Measurements from ENCODE around the gene GRID1.

GRID1 gene

DNA sequence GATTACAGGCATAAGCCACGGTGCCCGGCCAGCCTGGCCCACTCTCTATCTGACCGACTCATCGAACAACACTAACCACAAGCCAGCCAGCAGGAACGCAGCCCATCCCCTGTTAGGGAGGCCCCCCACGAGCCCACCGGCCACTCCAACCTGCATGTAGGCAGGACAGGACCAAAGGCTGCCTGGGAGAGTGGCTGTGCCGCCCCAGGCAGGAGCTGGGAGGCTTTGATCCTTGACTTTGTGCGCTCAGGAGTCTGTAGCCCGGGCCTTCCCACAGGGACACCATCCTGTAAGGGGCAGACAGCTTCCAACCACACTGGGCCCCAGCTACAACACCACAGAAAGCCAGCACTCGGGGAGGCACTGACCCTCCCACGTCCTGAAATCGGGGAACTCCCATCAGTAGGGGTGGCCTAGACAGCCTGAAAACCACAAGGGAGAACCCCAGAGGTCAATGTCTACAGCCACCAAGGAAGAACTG is 29.4 kb downstream of the GRID1 start:
- DNase-seq (ENCODE audit: low spot score), result no peak

- DNase-seq (ENCODE audit: low spot score), result no peak
Observed at GRCh38 chr10:86336341-86336740, 30.3 kb downstream of the GRID1 start.

GRCh38 chr10:86335831-86336230 is 30.8 kb downstream of the GRID1 start:
- no peak for DNase-seq (ENCODE audit: low spot score)

DNA sequence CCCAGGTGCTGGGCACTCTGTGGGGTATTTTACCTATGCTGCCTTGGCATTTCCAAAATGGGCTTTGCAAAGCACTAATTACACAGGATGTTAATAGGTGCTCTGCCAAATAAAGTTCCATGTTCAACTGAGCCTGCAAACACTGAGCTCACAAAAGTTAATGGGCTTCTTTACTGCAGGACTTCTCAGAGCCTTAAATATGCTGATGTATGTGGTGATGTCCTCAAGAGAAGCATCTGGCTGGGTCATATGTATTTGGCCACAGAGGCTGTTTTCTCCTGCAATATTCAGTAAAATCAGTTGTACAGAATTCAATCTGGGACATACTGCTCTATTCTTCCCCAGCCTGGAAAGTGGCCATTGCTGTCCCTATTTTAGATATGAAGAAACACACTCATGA is 31.3 kb downstream of the GRID1 start:
- DNase-seq (ENCODE audit: low spot score), result no peak

DNA sequence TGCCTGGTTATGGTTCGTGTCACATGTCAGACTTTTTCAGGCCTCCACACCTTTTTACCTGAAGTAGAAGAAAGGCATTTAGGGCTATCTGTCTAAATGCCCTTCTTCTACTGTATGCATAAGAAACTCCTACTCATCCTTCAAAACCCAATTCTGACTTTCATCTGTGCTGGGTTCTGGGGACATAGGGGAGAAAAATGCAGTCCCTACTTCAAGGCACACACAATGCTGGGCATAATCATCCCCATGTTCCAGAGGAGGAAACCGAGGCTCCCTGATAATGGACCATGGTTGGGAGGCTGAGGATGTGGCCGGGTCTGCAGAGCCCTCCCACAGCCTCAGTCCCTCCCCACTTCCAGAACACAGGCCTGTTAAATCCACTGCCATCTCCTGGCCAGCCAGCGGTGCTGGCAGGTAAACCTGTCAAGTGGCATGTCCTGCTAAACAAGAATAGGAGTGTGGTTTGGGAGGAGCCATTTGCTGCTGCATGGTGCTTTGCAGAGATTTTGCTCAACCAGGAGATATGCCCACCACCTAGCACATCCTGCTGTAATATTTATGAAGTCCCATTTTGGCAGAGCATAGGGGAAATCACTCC is 32.0 kb downstream of the GRID1 start:
- no peak for DNase-seq (ENCODE audit: low spot score)

- DNase-seq (ENCODE audit: low spot score), result no peak
Observed at GRCh38 chr10:86333826-86334487, 32.6 kb downstream of the GRID1 start.

- no peak for DNase-seq (ENCODE audit: low spot score)
Observed at GRCh38 chr10:86331861-86332260, 34.7 kb downstream of the GRID1 start.

DNA sequence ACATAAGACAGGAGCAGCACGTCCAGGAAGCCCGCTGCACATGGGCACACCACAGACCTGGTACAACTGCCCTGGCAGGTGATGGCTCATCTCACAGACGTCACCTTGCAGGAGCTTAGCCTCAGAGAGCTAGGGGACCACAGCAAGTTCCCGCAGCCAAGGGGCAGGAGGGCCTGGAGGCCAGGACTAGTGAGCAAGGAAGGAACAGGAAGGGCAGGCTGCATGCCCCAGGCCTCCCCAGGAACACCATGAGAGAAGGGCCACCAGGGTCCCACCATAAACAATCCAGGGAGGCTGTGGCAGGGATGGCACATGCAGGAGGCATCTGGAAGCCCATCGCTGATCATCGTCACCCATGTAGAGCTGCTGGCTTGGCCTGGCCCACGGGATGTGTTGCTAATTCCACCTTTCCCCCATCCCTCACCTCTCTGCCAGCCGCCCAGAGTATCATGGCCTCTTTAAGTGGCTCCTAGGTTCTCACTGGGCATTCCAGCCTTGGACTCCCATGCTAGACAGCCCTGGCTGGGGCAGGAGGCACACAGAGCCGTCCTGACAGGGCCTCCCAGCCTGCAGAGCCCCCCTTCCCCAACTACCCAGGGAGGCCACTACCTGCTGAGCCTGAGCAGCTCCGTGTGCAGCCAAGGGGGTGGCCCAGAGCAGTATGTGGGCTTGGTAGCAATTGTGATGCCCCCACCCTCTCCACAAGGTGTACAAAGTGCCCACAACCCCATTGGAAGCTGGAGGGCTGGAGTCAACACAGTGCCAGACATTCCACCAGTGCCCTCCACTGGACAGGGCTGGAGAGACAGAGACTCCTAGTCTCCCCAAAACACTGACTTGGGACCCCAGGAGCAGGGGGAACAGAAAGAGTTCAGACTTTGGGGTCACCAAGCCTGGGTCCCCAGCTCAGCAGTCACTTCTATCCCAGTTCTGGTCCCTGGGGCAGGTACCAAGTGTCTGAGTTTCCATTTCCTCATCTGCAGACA is 35.5 kb downstream of the GRID1 start:
- DNase-seq (ENCODE audit: low spot score), result no peak

DNA sequence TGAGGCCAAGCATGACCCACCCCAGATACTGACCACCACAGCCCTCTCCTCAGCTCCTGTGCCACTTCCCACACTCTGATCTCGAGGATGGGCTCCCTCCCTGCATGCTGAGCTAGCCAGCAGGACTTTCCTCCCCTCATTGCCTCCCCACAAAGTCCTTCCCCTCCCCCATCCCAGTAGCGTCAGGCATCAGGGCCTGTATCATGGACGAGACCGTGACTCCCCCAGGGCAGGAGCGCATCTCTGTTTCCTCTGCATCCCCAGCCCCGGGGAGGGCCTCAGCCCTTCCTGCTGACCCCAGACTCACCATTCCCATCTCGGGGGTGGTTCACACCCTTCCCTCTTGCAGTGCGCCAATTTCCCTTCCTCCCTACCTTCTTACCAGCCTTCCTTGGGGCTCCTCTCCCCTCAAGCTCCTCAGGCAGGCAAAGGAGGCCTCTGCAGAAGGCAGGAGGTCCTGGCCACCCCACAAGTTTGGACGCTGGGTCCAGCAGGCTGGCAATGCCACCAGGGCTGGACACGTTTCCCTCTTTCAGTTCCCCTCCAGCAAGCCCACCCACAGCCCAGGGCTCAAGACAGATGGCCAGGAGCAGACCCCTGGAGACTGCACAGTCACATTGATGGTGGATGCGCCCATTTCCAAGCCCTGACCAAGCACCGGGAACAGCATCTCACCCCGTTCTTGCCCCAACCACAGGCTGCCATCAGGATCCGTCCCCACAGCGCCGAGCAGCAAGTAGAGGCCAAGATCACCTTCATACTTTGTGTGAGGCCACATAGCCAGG is 36.5 kb downstream of the GRID1 start:
- DNase-seq (ENCODE audit: low spot score), result no peak

GRCh38 chr10:86329093-86329710 is 37.4 kb downstream of the GRID1 start:
- DNase-seq (ENCODE audit: low spot score), result no peak

GRCh38 chr10:86327954-86328725 is 38.5 kb downstream of the GRID1 start:
- DNase-seq (ENCODE audit: low spot score), result no peak

DNA sequence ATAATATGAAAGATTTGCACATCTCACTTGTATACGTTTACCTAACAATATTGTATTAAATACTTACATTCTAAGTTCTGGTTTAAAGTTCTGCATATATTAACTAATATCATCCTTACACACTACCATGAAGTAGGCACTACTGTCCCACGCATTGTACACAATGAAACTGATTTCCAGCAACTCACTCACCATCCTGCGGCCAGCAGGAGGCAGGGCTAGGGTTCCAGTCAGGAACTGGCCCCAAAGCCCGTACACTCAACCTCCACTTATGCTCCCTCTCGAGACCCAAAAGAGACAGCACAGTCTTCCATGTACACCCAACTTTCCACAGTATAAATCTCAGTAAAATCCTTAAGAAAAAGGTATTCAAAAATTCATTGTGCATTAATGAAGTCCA is 41.4 kb downstream of the GRID1 start:
- DNase-seq (ENCODE audit: low spot score), result no peak

DNA sequence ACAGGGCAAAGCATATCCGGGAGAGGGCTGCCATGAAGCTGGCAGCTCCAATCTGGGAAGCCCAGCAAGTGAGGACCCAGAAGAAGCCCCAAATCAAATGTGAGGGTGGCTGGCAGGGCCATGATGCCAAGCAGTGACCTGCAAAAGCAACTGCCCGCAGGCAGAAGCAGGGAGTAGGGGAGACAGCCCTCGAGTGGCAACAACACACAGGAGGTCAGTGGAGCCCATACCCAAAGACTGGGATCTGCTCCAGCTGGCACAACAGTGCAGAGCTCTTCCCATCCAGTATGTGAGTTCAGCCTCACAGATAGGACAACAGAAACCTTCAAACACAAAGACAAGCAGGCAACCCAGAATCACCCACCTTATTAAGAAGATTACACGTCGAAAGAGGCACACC is 45.0 kb downstream of the GRID1 start:
- no peak for DNase-seq (ENCODE audit: low spot score)

DNA sequence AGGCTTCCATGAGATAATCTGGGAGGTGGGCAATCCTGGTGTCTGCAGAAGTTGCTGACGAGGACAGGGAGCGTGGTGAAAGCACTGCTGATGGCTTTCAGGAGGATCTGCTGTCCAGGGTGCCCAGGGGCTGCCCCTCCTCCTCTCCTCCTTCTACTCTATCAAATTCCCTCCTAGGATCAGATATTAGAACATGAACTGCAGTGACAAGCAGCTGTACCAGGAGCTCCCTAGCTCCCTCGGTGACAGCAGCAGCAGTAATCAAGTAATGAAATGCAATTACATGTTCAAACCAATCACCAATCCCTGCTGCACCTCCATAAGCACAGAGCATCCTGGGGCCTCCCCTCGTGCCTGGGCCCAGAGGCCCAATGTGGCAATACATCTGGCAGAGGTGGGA is 46.9 kb downstream of the GRID1 start:
- no peak for DNase-seq (ENCODE audit: low spot score)

DNA sequence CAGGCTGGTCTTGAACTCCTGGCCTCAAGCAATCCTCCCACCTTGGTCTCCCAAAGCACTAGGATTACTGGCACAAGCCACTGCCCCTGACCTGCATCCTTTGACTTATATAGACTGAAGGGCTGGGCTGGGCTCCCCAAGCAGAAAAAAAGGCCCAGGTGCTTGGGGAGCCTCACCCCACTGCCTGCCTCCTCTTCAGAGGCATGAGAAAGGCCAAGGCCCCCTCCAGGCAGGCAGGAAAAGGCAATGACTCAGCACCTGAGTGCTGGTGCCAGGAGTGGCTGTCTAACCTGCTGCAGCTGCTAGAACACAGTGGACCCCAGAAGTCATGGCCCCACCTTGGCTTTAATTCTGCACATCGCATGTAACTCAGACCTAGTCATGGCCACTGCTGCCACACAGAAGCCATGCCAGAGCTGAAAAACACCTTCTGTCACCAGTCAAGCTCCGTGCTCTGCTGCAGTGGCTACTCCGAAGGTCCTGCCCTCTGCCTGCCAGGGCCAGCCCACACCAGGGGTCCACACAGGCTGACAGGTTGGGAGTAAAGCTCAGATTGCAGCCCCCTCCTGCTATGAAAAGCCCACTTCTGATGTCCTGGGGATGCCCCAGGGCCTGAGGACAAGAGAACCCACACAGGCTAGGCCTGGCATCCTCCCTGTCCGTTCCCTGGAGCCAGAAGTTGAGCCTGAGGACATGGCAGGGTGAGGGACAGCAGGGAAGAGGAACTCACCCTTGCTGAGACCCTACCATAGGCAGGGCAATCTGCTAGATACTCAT is 48.5 kb downstream of the GRID1 start:
- no peak for DNase-seq (ENCODE audit: low spot score)

- no peak for DNase-seq (ENCODE audit: low spot score)
Observed at GRCh38 chr10:86316990-86317389, 49.6 kb downstream of the GRID1 start.

- no peak for DNase-seq (ENCODE audit: low spot score)
Observed at GRCh38 chr10:86316274-86316835, 50.2 kb downstream of the GRID1 start.

- no peak for DNase-seq (ENCODE audit: low spot score)
Observed at GRCh38 chr10:86315549-86315942, 51.0 kb downstream of the GRID1 start.

Data from AG20443 (cell line).